HFFc6 (cell line): Measurements from ENCODE around the gene SLC34A1. TPM values are rescaled to one million over a fixed set of nuclear protein-coding genes. Genes with fewer than 3 reads are reported as not detected.
"Not testable (repeated sequence)": the region's sequence is repeated elsewhere in the genome, so short reads cannot be mapped to it uniquely, and the experiment has no call there.

ENCODE experiments used
- DNase-seq: peaks from one replicate; pipeline ENCODE4 v3.0.0-alpha.2; 2018
- H3K27ac Mint-ChIP-seq: 2 replicates; pipeline ENCODE4 v1.8.0; 2020; ENCODE audit warnings: mild to moderate bottlenecking, mixed read lengths
- H3K27me3 Mint-ChIP-seq: 2 replicates; pipeline ENCODE4 v1.8.0; 2021; ENCODE audit warnings: mild to moderate bottlenecking, moderate library complexity, mixed read lengths; ENCODE audit not compliant: insufficient read depth
- H3K36me3 Mint-ChIP-seq: 2 replicates; pipeline ENCODE4 v1.8.0; 2021; ENCODE audit warnings: low read depth, mixed read lengths
- H3K4me1 Mint-ChIP-seq: 2 replicates; pipeline ENCODE4 v1.8.0; 2020; ENCODE audit warnings: low read depth, mixed read lengths
- H3K4me3 Mint-ChIP-seq: 2 replicates; pipeline ENCODE4 v1.8.0; 2020; ENCODE audit warnings: mild to moderate bottlenecking, moderate library complexity, mixed read lengths
- H3K9me3 Mint-ChIP-seq: 2 replicates; pipeline ENCODE4 v1.8.0; 2020; ENCODE audit warnings: mild to moderate bottlenecking, mixed read lengths
- CTCF ChIP-seq: fragments of 200-600 bp; sonication (generic); IDR thresholded peaks from 2 replicates; pipeline ENCODE4 v1.5.0; 2021; ENCODE audit warnings: antibody characterized with exemption, mild to moderate bottlenecking
- total RNA-seq, 6 experiments: library from RNA; stranded (reverse); fragmentation: NEBNext Ultra II Directional; extraction: Animal tissue kit (Norgen Biotek cat#: 25700); gene quantifications; 2 replicates in 1 of 6; 3 replicates in 5 of 6; pipeline ENCODE4 v1.2.3, GENCODE V29; 2021

The SLC34A1 gene
- total RNA-seq, 6 experiments from 2014 or later: not detected

- TF ChIP-seq CTCF: no peak
- Mint-ChIP-seq H3K4me1 (no peaks in the 10 kb centered on the region), H3K36me3 (no peaks in the 10 kb centered on the region), H3K9me3 (no peaks in the 10 kb centered on the region), H3K27me3 (peaks cover 26% of the 10 kb centered on the region), H3K27ac (no peak overlapping the region), H3K4me3 (no peak overlapping the region)
- no peak for DNase-seq
Observed at GRCh38 chr5:177358370-177358819, 25.8 kb upstream of the SLC34A1 start.

GRCh38 chr5:177359451-177359851 lies 24.8 kb upstream of the SLC34A1 start:
- Mint-ChIP-seq H3K27ac (no peak overlapping the region), H3K36me3 (no peaks in the 10 kb centered on the region), H3K27me3 (peaks cover 26% of the 10 kb centered on the region), H3K9me3 (no peaks in the 10 kb centered on the region), H3K4me3 (no peak overlapping the region), H3K4me1 (peaks cover 7% of the 10 kb centered on the region)
- TF ChIP-seq CTCF: no peak
- DNase-seq: no peak

- H3K4me3 Mint-ChIP-seq: no peak overlapping the region
- H3K36me3 Mint-ChIP-seq: no peaks in the 10 kb centered on the region
- peaks cover 7% of the 10 kb centered on the region for H3K4me1 Mint-ChIP-seq
- DNase-seq: no peak
- H3K9me3 Mint-ChIP-seq: no peaks in the 10 kb centered on the region
- no peak for TF ChIP-seq CTCF
- H3K27ac Mint-ChIP-seq: no peak overlapping the region
- peaks cover 26% of the 10 kb centered on the region for H3K27me3 Mint-ChIP-seq
Observed at GRCh38 chr5:177359860-177360259, 24.4 kb upstream of the SLC34A1 start.

GRCh38 chr5:177360740-177361139 lies 23.5 kb upstream of the SLC34A1 start:
- not testable (repeated sequence) for H3K27ac Mint-ChIP-seq, H3K4me1 Mint-ChIP-seq

GRCh38 chr5:177361418-177362291 lies 22.6 kb upstream of the SLC34A1 start:
- TF ChIP-seq CTCF: no peak
- no peaks in the 10 kb centered on the region for H3K36me3 Mint-ChIP-seq
- H3K27me3 Mint-ChIP-seq: peaks cover 19% of the 10 kb centered on the region
- peaks cover 13% of the 10 kb centered on the region for H3K4me1 Mint-ChIP-seq
- H3K9me3 Mint-ChIP-seq: no peaks in the 10 kb centered on the region
- no peak for DNase-seq
- no peak overlapping the region for H3K27ac Mint-ChIP-seq
- H3K4me3 Mint-ChIP-seq: peak overlapping the region; percentile 42; the same call in 1 of the 2 replicates

More at GRCh38 chr5:177360740-177361139, 23.5 kb upstream of the SLC34A1 start:
- H3K4me3 Mint-ChIP-seq, H3K36me3 Mint-ChIP-seq, DNase-seq, H3K9me3 Mint-ChIP-seq: not testable (repeated sequence)
- H3K27me3 Mint-ChIP-seq: peaks cover 22% of the 10 kb centered on the region

- Mint-ChIP-seq H3K4me3 (peak overlapping the region; percentile 42; the same call in 1 of the 2 replicates), H3K36me3 (no peaks in the 10 kb centered on the region), H3K27ac (no peak overlapping the region), H3K27me3 (peaks cover 19% of the 10 kb centered on the region), H3K9me3 (no peaks in the 10 kb centered on the region), H3K4me1 (peaks cover 17% of the 10 kb centered on the region)
- DNase-seq: no peak
- TF ChIP-seq CTCF: no peak
Observed at GRCh38 chr5:177362292-177362609, 22.0 kb upstream of the SLC34A1 start.
